ENCODE measurements around the gene IDNK. TPM values are rescaled to one million over a fixed set of nuclear protein-coding genes. Genes with fewer than 3 reads are reported as not detected.

Gene IDNK
- total and polyA plus RNA-seq, 2 of the 4 experiments (the other 2 are of a cell fraction): 1.4 to 2.3 TPM

GRCh38 chr9:83588256-83588655, 34.7 kb upstream of the IDNK start:
- ATAC-seq (ENCODE audit: low read depth): no peak

More at GRCh38 chr9:83588256-83588655, 34.7 kb upstream of the IDNK start:
- no peak overlapping the region for H3K9ac ChIP-seq (ENCODE audit: low read depth, low read length)
- no peaks in the 10 kb centered on the region for H3K9me1 ChIP-seq (ENCODE audit: insufficient read depth, low read length)
- H2AK9ac ChIP-seq (replicated peaks; ENCODE audit: low read depth, low read length, poor library complexity): no peak overlapping the region
- intact Hi-C loops (cut with micrococcal nuclease): no loop called here
- no peak overlapping the region for H2BK20ac ChIP-seq (ENCODE audit: low read depth, low read length)
- in situ Hi-C loops (cut with MboI; ENCODE audit: low sequenced_read_pairs): no loop called here
- TF ChIP-seq USF2 (IDR thresholded peaks at IDR 0.05; ENCODE audit: low read depth, low read length): no peak
- no peak for TF ChIP-seq MXI1 (IDR thresholded peaks at IDR 0.05; ENCODE audit: borderline replicate concordance, low read depth, low read length)
- no peak for TF ChIP-seq POLR2A (IDR thresholded peaks at IDR 0.05; ENCODE audit: low read depth, low read length)
- no peak for TF ChIP-seq BHLHE40 (IDR thresholded peaks at IDR 0.05; ENCODE audit: low read depth, low read length)
- no peak for TF ChIP-seq RCOR1 (IDR thresholded peaks at IDR 0.05; ENCODE audit: insufficient replicate concordance, low read length)
- no peak for TF ChIP-seq MAZ (IDR thresholded peaks at IDR 0.05; ENCODE audit: borderline replicate concordance, low read depth, low read length)
- TF ChIP-seq FOS (IDR thresholded peaks at IDR 0.05; ENCODE audit: low read depth, low read length): no peak
- no peak for TF ChIP-seq RAD21 (IDR thresholded peaks at IDR 0.05; ENCODE audit: low read length)
- no peak for TF ChIP-seq ELK1 (IDR thresholded peaks at IDR 0.05; ENCODE audit: borderline replicate concordance, low read depth, low read length)
- TF ChIP-seq SMC3 (IDR thresholded peaks at IDR 0.05; ENCODE audit: low read depth, low read length): no peak
- no peak for TF ChIP-seq CEBPB (IDR thresholded peaks at IDR 0.05; ENCODE audit: low read depth, low read length)
- no peaks in the 10 kb centered on the region for H4K20me1 ChIP-seq (ENCODE audit: insufficient read depth, low read length)
- H3K56ac ChIP-seq (ENCODE audit: extremely low read depth, insufficient read depth, low read length): no peak overlapping the region
- H3K4ac ChIP-seq (ENCODE audit: low read depth, low read length): no peak overlapping the region
- no peak overlapping the region for H3K23ac ChIP-seq (ENCODE audit: low read depth, low read length)
- dilution Hi-C loops (cut with HindIII; ENCODE audit: low sequenced_read_pairs, unreplicated experiment): no loop called here
- H2BK120ac ChIP-seq (ENCODE audit: low read depth, low read length): no peak overlapping the region
- POLR2A ChIA-PET (ENCODE audit: unreplicated experiment): interaction anchor here (0.5 kb wide), 1 partner anchor 333 kb away, joined by 3 read pairs; the partner anchor contains the start of gene KIF27
- CTCF ChIA-PET: no interaction called here
- H3K18ac ChIP-seq (ENCODE audit: low read depth, low read length): no peak overlapping the region
- H4K8ac ChIP-seq (ENCODE audit: low read depth in 2 of 2, low read length in 2 of 2): no peak overlapping the region
- no peak overlapping the region for H4K91ac ChIP-seq (ENCODE audit: insufficient read depth, low read depth, low read length)
- no peaks in the 10 kb centered on the region for H3K79me1 ChIP-seq (ENCODE audit: low read depth in 1 of 2, low read length in 2 of 2)
- no peak overlapping the region for H3K4me3 ChIP-seq (ENCODE audit: insufficient read depth, low read depth, low read length)
- H3K27me3 ChIP-seq (ENCODE audit: control insufficient read depth, insufficient read depth, low read length): no peaks in the 10 kb centered on the region
- H3K9me3 ChIP-seq (ENCODE audit: control insufficient read depth, insufficient read depth, low read length): no peaks in the 10 kb centered on the region
- H3K14ac ChIP-seq (replicated peaks; ENCODE audit: low read depth, low read length): no peak overlapping the region
- no peak overlapping the region for H2AFZ ChIP-seq (replicated peaks; ENCODE audit: low read length, poor library complexity)
- DNase-seq: no peak
- no peak overlapping the region for H3K4me2 ChIP-seq (ENCODE audit: low read depth, low read length)
- no TSS peak for BruUV-seq (replicated peaks)
- H2BK15ac ChIP-seq (ENCODE audit: low read depth, low read length): no peak overlapping the region
- no peak overlapping the region for H2BK5ac ChIP-seq (ENCODE audit: low read depth, low read length, poor library complexity, severe bottlenecking)
- no CpG with 5 or more reads among the region's 1 CpG for WGBS, 2 experiments (ENCODE audit: extremely low coverage in 2 of 2, insufficient read length in 1 of 2)
- no peak overlapping the region for H3K27ac ChIP-seq (ENCODE audit: insufficient read depth, low read length)
- no peak overlapping the region for H4K5ac ChIP-seq (ENCODE audit: low read depth, low read length)
- no peaks in the 10 kb centered on the region for H3K36me3 ChIP-seq (ENCODE audit: control insufficient read depth, insufficient read depth, low read length)
- no peaks in the 10 kb centered on the region for H3K4me1 ChIP-seq (ENCODE audit: control insufficient read depth, insufficient read depth, low read length)
- H2AK5ac ChIP-seq (ENCODE audit: low read depth, low read length): no peak overlapping the region
